CD14-positive monocyte (primary cell): ENCODE measurements around the gene POLE2. TPM values are rescaled to one million over a fixed set of nuclear protein-coding genes. Genes with fewer than 3 reads are reported as not detected.

Experiments used
- DNase-seq, 3 donors: peaks; one replicate each; pipeline ENCODE4 v3.0.0-alpha.2; 2011 to 2022
- H2AFZ ChIP-seq: 2 replicates; pipeline ENCODE4 v1.6.0; 2012; ENCODE audit warnings: mild to moderate bottlenecking, low read depth, low read length, inconsistent platforms; ENCODE audit not compliant: insufficient read depth, poor library complexity, severe bottlenecking
- H3K27ac ChIP-seq, 2 donors: 1 replicate in 1 of 2; 2 replicates in 1 of 2; pipeline ENCODE4 v1.5.1; 2012 to 2013; ENCODE audit warnings: low read length in 2 of 2, control low read depth in 1 of 2, inconsistent platforms in 1 of 2, low read depth in 1 of 2, mild to moderate bottlenecking in 1 of 2
- H3K27me3 ChIP-seq, 2 donors: one replicate each; pipeline versions ENCODE4 v1.6.0 to v1.6.1; 2011 to 2013; ENCODE audit warnings: low read length in 2 of 2; ENCODE audit not compliant: control insufficient read depth in 2 of 2, insufficient read depth in 2 of 2
- H3K36me3 ChIP-seq, 2 donors: replicated peaks in 1 of 2; 1 replicate in 1 of 2; 2 replicates in 1 of 2; pipeline versions ENCODE4 v1.5.1 to v1.6.1; 2012 to 2013; ENCODE audit warnings: low read length in 2 of 2, control low read depth in 1 of 2, inconsistent platforms in 1 of 2, mild to moderate bottlenecking in 1 of 2; ENCODE audit not compliant: insufficient read depth in 2 of 2, control insufficient read depth in 1 of 2
- H3K4me1 ChIP-seq, 2 donors: 1 replicate in 1 of 2; 2 replicates in 1 of 2; pipeline versions ENCODE4 v1.5.1 to v1.6.1; 2012 to 2013; ENCODE audit warnings: low read length in 2 of 2, control low read depth in 1 of 2, inconsistent platforms in 1 of 2, mild to moderate bottlenecking in 1 of 2, moderate library complexity in 1 of 2; ENCODE audit not compliant: insufficient read depth in 2 of 2, control insufficient read depth in 1 of 2
- H3K4me2 ChIP-seq: replicated peaks from 2 replicates; pipeline ENCODE3; 2012; ENCODE audit warnings: low read length, moderate library complexity, mild to moderate bottlenecking; ENCODE audit not compliant: poor library complexity, severe bottlenecking; ENCODE audit errors: extremely low read depth
- H3K4me3 ChIP-seq, 3 experiments: fragments of 200-600 bp in 1 of 3; sonication (generic) in 1 of 3; replicated peaks in 1 of 3; 1 replicate in 2 of 3; 2 replicates in 1 of 3; pipeline ENCODE4 v1.5.1; 2011 to 2013; ENCODE audit warnings: low read length in 3 of 3, mild to moderate bottlenecking in 3 of 3, control low read depth in 2 of 3, low read depth in 2 of 3, inconsistent platforms in 1 of 3, moderate library complexity in 1 of 3
- H3K79me2 ChIP-seq: 2 replicates; pipeline ENCODE4 v1.6.0; 2012; ENCODE audit warnings: mild to moderate bottlenecking, control low read depth, inconsistent platforms, low read length, moderate library complexity; ENCODE audit not compliant: insufficient read depth
- H3K9ac ChIP-seq: 2 replicates; pipeline ENCODE4 v1.6.0; 2017; ENCODE audit warnings: low read length, mild to moderate bottlenecking; ENCODE audit not compliant: insufficient read depth, poor library complexity, severe bottlenecking
- H3K9me3 ChIP-seq, 2 donors: replicated peaks in 1 of 2; 1 replicate in 1 of 2; 2 replicates in 1 of 2; pipeline versions ENCODE4 v1.5.1 to v1.6.1; 2012 to 2013; ENCODE audit warnings: low read length in 2 of 2, control low read depth in 1 of 2; ENCODE audit not compliant: control insufficient read depth in 1 of 2, insufficient read depth in 1 of 2
- H4K20me1 ChIP-seq: 2 replicates; pipeline ENCODE4 v1.6.0; 2012; ENCODE audit warnings: mild to moderate bottlenecking, low read length, control low read depth, moderate library complexity; ENCODE audit not compliant: insufficient read depth
- H3K27ac Mint-ChIP-seq, 7 donors: one replicate each; pipeline ENCODE4 v1.8.0; 2020; ENCODE audit warnings: mild to moderate bottlenecking in 7 of 7, mixed read lengths in 7 of 7, moderate library complexity in 6 of 7, inconsistent platforms in 2 of 7
- H3K27me3 Mint-ChIP-seq, 3 donors: one replicate each; pipeline ENCODE4 v1.8.0; 2021 to 2022; ENCODE audit warnings: low read depth in 3 of 3, mild to moderate bottlenecking in 3 of 3, mixed read lengths in 3 of 3, moderate library complexity in 3 of 3, inconsistent platforms in 1 of 3
- H3K36me3 Mint-ChIP-seq, 2 donors: one replicate each; pipeline ENCODE4 v1.8.0; 2020; ENCODE audit warnings: mixed read lengths in 2 of 2, inconsistent platforms in 1 of 2, mild to moderate bottlenecking in 1 of 2
- H3K4me1 Mint-ChIP-seq: one replicate; pipeline ENCODE4 v1.8.0; 2020; ENCODE audit warnings: mild to moderate bottlenecking, mixed read lengths
- H3K4me3 Mint-ChIP-seq, 2 donors: one replicate each; pipeline ENCODE4 v1.8.0; 2020; ENCODE audit warnings: mild to moderate bottlenecking in 2 of 2, mixed read lengths in 2 of 2, moderate library complexity in 1 of 2
- H3K9me3 Mint-ChIP-seq, 7 donors: one replicate each; pipeline ENCODE4 v1.8.0; 2020 to 2022; ENCODE audit warnings: mixed read lengths in 7 of 7, mild to moderate bottlenecking in 6 of 7, moderate library complexity in 6 of 7, inconsistent platforms in 2 of 7
- CTCF ChIP-seq: fragments of 200-600 bp; IDR thresholded peaks from one replicate; pipeline ENCODE4 v1.8.0; 2022; ENCODE audit warnings: antibody characterized with exemption, mild to moderate bottlenecking
- WGBS: methylation state at CpG from one replicate; pipeline ENCODE4 v1.1.5; 2013; ENCODE audit warnings: missing lambda C conversion rate; ENCODE audit not compliant: insufficient coverage; 5-methylcytosine and 5-hydroxymethylcytosine counted together
- intact Hi-C, 2 donors: fragments of 100-400 bp; cut with micrococcal nuclease; formaldehyde crosslinking; loops; one replicate each; pipeline versions ENCODE4 v1.15.0 to v1.15.1; 2023
- polyA plus RNA-seq, 3 donors: library from polyadenylated mRNA; depleted of rRNA in 1 of 3; unstranded in 2 of 3; stranded (reverse) in 1 of 3; fragments of 300-500 nt in 2 of 3; fragments of >200 nt in 1 of 3; fragmentation: Illumina TruSeq in 2 of 3; gene quantifications; 1 replicate in 2 of 3; 2 replicates in 1 of 3; pipeline ENCODE4 v1.2.3, GENCODE V29; 2012 to 2021

POLE2 gene
- polyA plus RNA-seq, 3 donors = 0.18 to 0.57 (median 0.47) TPM

GRCh38 chr14:49733836-49734235, 45.8 kb upstream of the POLE2 start:
- Histone ChIP-seq H4K20me1 (no peaks in the 10 kb centered on the region), H3K4me2 (no peak overlapping the region), H3K9me3 (no peaks in the 10 kb centered on the region), H2AFZ (no peak overlapping the region), H3K79me2 (no peaks in the 10 kb centered on the region), H3K9ac (no peak overlapping the region), H3K27ac (no peak overlapping the region), H3K36me3 (peaks cover 0 to 4% of the 10 kb centered on the region in 2 donors), H3K4me1 (no peaks in the 10 kb centered on the region), H3K4me3 (no peak overlapping the region), H3K27me3 (no peaks in the 10 kb centered on the region)
- Mint-ChIP-seq H3K27ac (no peak overlapping the region), H3K4me3 (no peak overlapping the region), H3K9me3 (no peaks in the 10 kb centered on the region), H3K36me3 (peaks cover 5 to 17% of the 10 kb centered on the region in 2 donors), H3K4me1 (no peaks in the 10 kb centered on the region), H3K27me3 (no peaks in the 10 kb centered on the region)
- intact Hi-C loops = no loop called here
- TF ChIP-seq CTCF = no peak
- no peak for DNase-seq

GRCh38 chr14:49732896-49733295, 44.9 kb upstream of the POLE2 start:
- no peaks in the 10 kb centered on the region for H3K79me2 ChIP-seq
- no peaks in the 10 kb centered on the region for H4K20me1 ChIP-seq
- Mint-ChIP-seq H3K9me3 (no peaks in the 10 kb centered on the region), H3K4me3 (no peak overlapping the region), H3K4me1 (no peaks in the 10 kb centered on the region), H3K27ac (peak overlapping the region in 1 of 7 donors; percentile 51), H3K36me3 (peaks cover 6 to 18% of the 10 kb centered on the region in 2 donors), H3K27me3 (no peaks in the 10 kb centered on the region)
- H3K4me1 ChIP-seq = no peaks in the 10 kb centered on the region
- peaks cover 0 to 4% of the 10 kb centered on the region in 2 donors for H3K36me3 ChIP-seq
- no peak overlapping the region for H3K4me2 ChIP-seq
- TF ChIP-seq CTCF = no peak
- 100% methylated on average over 1 of the region's 3 CpGs for WGBS
- no peak overlapping the region for H2AFZ ChIP-seq
- no peaks in the 10 kb centered on the region for H3K27me3 ChIP-seq
- no peak overlapping the region for H3K4me3 ChIP-seq
- no peak overlapping the region for H3K9ac ChIP-seq
- H3K27ac ChIP-seq = no peak overlapping the region
- no peaks in the 10 kb centered on the region for H3K9me3 ChIP-seq
- intact Hi-C loops = no loop called here
- DNase-seq = no peak
